Ishikawa (cell line): ENCODE data around the gene CACNA2D3.

ENCODE experiments used
- CEBPB ChIP-seq: IDR thresholded peaks from 2 replicates; pipeline ENCODE4 v1.6.1; 2012
- EP300 ChIP-seq: IDR thresholded peaks from 2 replicates; pipeline ENCODE4 v1.6.1; 2012; ENCODE audit warnings: borderline replicate concordance
- REST ChIP-seq: IDR thresholded peaks from 2 replicates; pipeline ENCODE4 v1.6.1; 2012; ENCODE audit warnings: low read depth, mild to moderate bottlenecking
- TAF1 ChIP-seq: IDR thresholded peaks from 2 replicates; pipeline ENCODE4 v1.6.1; 2012; ENCODE audit warnings: low read depth, mild to moderate bottlenecking
- TEAD4 ChIP-seq: IDR thresholded peaks from 2 replicates; pipeline ENCODE4 v1.6.1; 2012

- TF ChIP-seq REST (no peak), CEBPB (no peak), TEAD4 (no peak), EP300 (no peak), TAF1 (no peak)
Measured at GRCh38 chr3:54484334-54484733, 362.0 kb downstream of the CACNA2D3 start.
